ENCODE data around the gene IDH1. TPM values are rescaled to one million over a fixed set of nuclear protein-coding genes. Genes with fewer than 3 reads are reported as not detected.
A peak's percentile ranks its signal among the peaks of the same experiment; 100 is the strongest.

The IDH1 gene
- total RNA-seq, result 6.7 TPM

DNA sequence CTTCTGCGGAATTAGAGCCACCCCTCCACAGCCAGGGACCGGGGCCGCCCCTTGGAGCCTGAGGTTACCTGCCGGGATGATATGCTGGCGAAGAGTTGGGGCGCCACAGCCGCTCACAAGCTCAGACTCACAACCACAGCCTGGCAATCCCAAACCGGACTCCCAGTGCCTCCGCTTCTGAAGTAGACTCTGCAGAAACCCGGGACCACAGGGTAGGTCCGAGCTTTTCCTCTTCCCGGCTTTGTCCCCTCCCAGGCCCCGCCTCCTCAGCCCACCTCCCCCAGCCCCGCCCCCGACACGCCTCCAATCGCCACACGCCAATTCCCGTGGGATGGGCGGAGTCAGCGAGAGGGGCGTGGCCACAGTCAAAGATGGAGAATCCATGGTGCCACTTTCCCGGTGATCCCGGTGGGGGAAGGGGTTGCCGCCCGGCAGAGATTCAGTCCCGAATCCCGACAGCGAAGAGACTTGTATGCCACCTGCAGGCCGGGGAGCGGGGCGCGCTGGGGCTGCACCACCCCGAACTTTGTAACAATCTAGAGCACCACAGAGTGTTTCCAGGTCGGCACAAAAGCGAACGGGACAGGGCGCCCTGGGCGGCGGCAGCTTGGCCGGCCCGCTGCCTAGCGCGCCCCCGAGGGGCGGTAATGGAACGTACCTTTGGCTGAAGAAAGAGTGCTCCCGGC, at the start of gene IDH1:
IDH1 (minus strand) TSS at position 201 of the 686 bp plus-strand sequence. CDS start 3,520 bp downstream, outside the sequence.
- Histone ChIP-seq H3K4me3 (ENCODE audit: low read length) (peak within 1 kb of the TSS; percentile 99), H3K4me1 (ENCODE audit: insufficient read depth, low read length) (peaks cover 50% of the 10 kb centered on the region), H3K27me3 (ENCODE audit: insufficient read depth, low read length) (no peaks in the 10 kb centered on the region), H3K9me3 (ENCODE audit: low read depth, low read length) (no peaks in the 10 kb centered on the region)

- Histone ChIP-seq H3K27me3 (ENCODE audit: insufficient read depth, low read length) (no peaks in the 10 kb centered on the region), H3K4me1 (ENCODE audit: insufficient read depth, low read length) (no peaks in the 10 kb centered on the region), H3K4me3 (ENCODE audit: low read length) (no peak overlapping the region), H3K9me3 (ENCODE audit: low read depth, low read length) (no peaks in the 10 kb centered on the region)
Observed at GRCh38 chr2:208304157-208304556, 49.3 kb upstream of the IDH1 start.

DNA sequence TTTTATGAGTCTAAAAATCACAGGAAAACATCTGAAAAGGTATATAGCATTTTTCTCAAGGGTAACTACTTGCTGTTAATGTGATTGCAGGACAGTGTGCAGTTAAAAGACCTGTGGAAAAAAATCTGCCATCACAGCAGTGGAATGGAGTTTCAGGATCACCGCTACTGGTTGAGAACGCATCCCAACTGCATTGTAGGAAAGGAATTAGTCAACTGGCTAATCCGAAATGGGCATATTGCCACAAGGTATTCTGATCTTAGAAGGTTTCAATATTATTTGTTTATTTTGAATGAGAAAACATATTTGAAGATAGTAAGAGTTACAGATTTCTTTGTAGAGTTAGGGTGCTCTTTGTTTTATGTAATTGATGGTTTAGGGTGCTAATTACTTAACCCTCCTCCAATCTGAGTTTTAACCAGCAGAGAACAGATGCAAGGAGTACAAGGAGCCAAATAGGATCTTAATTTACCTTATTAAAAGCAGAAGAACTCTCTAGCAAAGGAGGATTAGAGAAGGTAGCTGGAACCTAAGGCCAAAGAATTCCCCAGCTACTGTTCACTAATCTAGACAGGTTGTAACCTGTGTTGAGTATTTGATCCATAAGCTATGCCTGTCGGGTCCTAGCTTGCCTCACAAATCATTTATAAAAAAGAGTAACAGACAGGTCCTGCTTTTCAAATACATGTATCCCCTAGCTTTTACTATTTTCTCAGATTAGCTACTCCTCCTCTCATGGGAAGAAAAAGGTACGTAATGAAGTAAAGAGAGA, 46.2 kb upstream of the IDH1 start:
- H3K27me3 ChIP-seq (ENCODE audit: insufficient read depth, low read length), result no peaks in the 10 kb centered on the region
- H3K4me1 ChIP-seq (ENCODE audit: insufficient read depth, low read length), result peaks cover 3% of the 10 kb centered on the region
- no peak overlapping the region for H3K4me3 ChIP-seq (ENCODE audit: low read length)
- H3K9me3 ChIP-seq (ENCODE audit: low read depth, low read length), result no peaks in the 10 kb centered on the region

GRCh38 chr2:208297961-208298360, 43.1 kb upstream of the IDH1 start:
- Histone ChIP-seq H3K9me3 (ENCODE audit: low read depth, low read length) (no peaks in the 10 kb centered on the region), H3K4me1 (ENCODE audit: insufficient read depth, low read length) (peaks cover 15% of the 10 kb centered on the region), H3K4me3 (ENCODE audit: low read length) (no peak overlapping the region), H3K27me3 (ENCODE audit: insufficient read depth, low read length) (no peaks in the 10 kb centered on the region)

- H3K4me1 ChIP-seq (ENCODE audit: insufficient read depth, low read length), result peaks cover 15% of the 10 kb centered on the region
- no peaks in the 10 kb centered on the region for H3K27me3 ChIP-seq (ENCODE audit: insufficient read depth, low read length)
- H3K9me3 ChIP-seq (ENCODE audit: low read depth, low read length), result no peaks in the 10 kb centered on the region
- H3K4me3 ChIP-seq (ENCODE audit: low read length), result no peak overlapping the region
Observed at GRCh38 chr2:208296610-208297009, 41.7 kb upstream of the IDH1 start.

GRCh38 chr2:208295834-208296233, 41.0 kb upstream of the IDH1 start:
- H3K4me3 ChIP-seq (ENCODE audit: low read length), result no peak overlapping the region
- H3K27me3 ChIP-seq (ENCODE audit: insufficient read depth, low read length), result no peaks in the 10 kb centered on the region
- H3K9me3 ChIP-seq (ENCODE audit: low read depth, low read length), result no peaks in the 10 kb centered on the region
- peaks cover 15% of the 10 kb centered on the region for H3K4me1 ChIP-seq (ENCODE audit: insufficient read depth, low read length)

- Histone ChIP-seq H3K4me1 (ENCODE audit: insufficient read depth, low read length) (peaks cover 15% of the 10 kb centered on the region), H3K27me3 (ENCODE audit: insufficient read depth, low read length) (no peaks in the 10 kb centered on the region), H3K9me3 (ENCODE audit: low read depth, low read length) (no peaks in the 10 kb centered on the region), H3K4me3 (ENCODE audit: low read length) (no peak overlapping the region)
Observed at GRCh38 chr2:208294482-208295024, 39.7 kb upstream of the IDH1 start.

- no peaks in the 10 kb centered on the region for H3K9me3 ChIP-seq (ENCODE audit: low read depth, low read length)
- H3K27me3 ChIP-seq (ENCODE audit: insufficient read depth, low read length), result no peaks in the 10 kb centered on the region
- peaks cover 4% of the 10 kb centered on the region for H3K4me1 ChIP-seq (ENCODE audit: insufficient read depth, low read length)
- no peak overlapping the region for H3K4me3 ChIP-seq (ENCODE audit: low read length)
Observed at GRCh38 chr2:208285853-208286252, 31.0 kb upstream of the IDH1 start.

DNA sequence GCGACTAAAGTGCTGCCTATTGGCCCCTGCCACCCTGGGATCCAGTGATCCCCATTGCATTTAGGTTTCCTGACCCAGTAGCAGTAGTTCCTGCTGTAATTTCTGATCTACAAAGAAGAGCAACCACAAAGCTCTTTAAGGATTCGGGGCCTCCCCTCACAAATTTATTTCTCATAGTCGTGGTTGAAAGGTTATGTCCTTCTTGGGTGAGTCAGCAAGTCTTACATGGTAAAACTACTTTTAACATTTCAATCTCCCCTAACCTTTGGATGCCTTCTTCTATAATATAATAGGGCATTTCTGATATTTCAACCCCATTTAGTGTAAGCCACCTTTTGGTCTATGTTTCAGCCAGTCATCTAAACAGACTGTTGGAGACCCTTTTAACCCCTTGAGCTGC, 26.1 kb upstream of the IDH1 start:
- Histone ChIP-seq H3K27me3 (ENCODE audit: insufficient read depth, low read length) (no peaks in the 10 kb centered on the region), H3K9me3 (ENCODE audit: low read depth, low read length) (no peaks in the 10 kb centered on the region), H3K4me3 (ENCODE audit: low read length) (no peak overlapping the region), H3K4me1 (ENCODE audit: insufficient read depth, low read length) (peaks cover 4% of the 10 kb centered on the region)

DNA sequence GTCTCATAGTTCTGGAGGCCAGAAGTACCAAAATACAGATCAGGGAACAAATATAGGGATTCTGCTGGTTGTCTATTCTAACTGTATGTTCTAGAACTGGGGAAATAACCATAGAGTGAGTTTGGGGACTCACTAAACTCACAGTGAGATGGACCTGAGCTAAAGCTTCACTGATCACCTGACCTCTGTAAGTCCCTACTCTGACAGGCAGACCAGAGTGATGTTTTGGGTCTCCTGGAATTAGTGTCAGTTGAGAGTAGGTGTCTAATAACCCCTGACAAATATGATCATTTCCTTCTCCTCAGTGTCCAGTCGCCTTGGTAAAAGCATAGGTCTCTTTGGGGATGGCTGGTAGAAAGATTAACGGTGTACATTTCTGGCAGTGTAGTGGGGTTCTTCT, 25.4 kb upstream of the IDH1 start:
- Histone ChIP-seq H3K27me3 (ENCODE audit: insufficient read depth, low read length) (no peaks in the 10 kb centered on the region), H3K4me3 (ENCODE audit: low read length) (no peak overlapping the region), H3K4me1 (ENCODE audit: insufficient read depth, low read length) (no peaks in the 10 kb centered on the region), H3K9me3 (ENCODE audit: low read depth, low read length) (no peaks in the 10 kb centered on the region)

GRCh38 chr2:208279236-208279635, 24.4 kb upstream of the IDH1 start:
- Histone ChIP-seq H3K4me1 (ENCODE audit: insufficient read depth, low read length) (no peaks in the 10 kb centered on the region), H3K9me3 (ENCODE audit: low read depth, low read length) (no peaks in the 10 kb centered on the region), H3K27me3 (ENCODE audit: insufficient read depth, low read length) (no peaks in the 10 kb centered on the region), H3K4me3 (ENCODE audit: low read length) (no peak overlapping the region)

GRCh38 chr2:208278549-208278948, 23.7 kb upstream of the IDH1 start:
- no peaks in the 10 kb centered on the region for H3K4me1 ChIP-seq (ENCODE audit: insufficient read depth, low read length)
- no peaks in the 10 kb centered on the region for H3K9me3 ChIP-seq (ENCODE audit: low read depth, low read length)
- no peaks in the 10 kb centered on the region for H3K27me3 ChIP-seq (ENCODE audit: insufficient read depth, low read length)
- H3K4me3 ChIP-seq (ENCODE audit: low read length), result no peak overlapping the region

GRCh38 chr2:208274748-208275147, 19.9 kb upstream of the IDH1 start:
- H3K4me1 ChIP-seq (ENCODE audit: insufficient read depth, low read length), result peaks cover 2% of the 10 kb centered on the region
- no peak overlapping the region for H3K4me3 ChIP-seq (ENCODE audit: low read length)
- H3K9me3 ChIP-seq (ENCODE audit: low read depth, low read length), result no peaks in the 10 kb centered on the region
- no peaks in the 10 kb centered on the region for H3K27me3 ChIP-seq (ENCODE audit: insufficient read depth, low read length)

DNA sequence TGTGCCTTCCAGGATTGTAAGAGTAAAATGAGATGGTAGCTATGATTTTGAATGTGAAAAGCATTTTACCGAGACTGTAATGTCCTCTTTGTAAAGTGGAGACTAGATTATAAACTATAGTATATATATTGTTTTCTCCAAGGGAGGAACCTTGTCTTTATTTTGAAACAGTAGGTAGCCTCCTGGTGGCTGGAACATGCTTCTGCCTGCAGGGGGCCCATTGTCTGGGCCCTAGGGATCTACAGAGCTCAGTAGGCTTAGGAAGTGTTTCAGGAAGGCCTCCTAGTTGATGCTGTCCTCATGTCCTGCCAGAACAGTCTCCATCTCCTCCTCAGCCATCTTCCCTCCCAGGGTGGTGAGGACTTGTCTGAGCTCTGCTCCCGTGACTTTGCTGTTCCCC, 14.2 kb upstream of the IDH1 start:
- H3K4me1 ChIP-seq (ENCODE audit: insufficient read depth, low read length), result peaks cover 44% of the 10 kb centered on the region
- no peaks in the 10 kb centered on the region for H3K27me3 ChIP-seq (ENCODE audit: insufficient read depth, low read length)
- no peak overlapping the region for H3K4me3 ChIP-seq (ENCODE audit: low read length)
- H3K9me3 ChIP-seq (ENCODE audit: low read depth, low read length), result no peaks in the 10 kb centered on the region

GRCh38 chr2:208268156-208268952, 13.5 kb upstream of the IDH1 start:
- H3K4me3 ChIP-seq (ENCODE audit: low read length), result no peak overlapping the region

More at GRCh38 chr2:208268156-208268952, 13.5 kb upstream of the IDH1 start:
- H3K9me3 ChIP-seq (ENCODE audit: low read depth, low read length), result no peaks in the 10 kb centered on the region
- H3K4me1 ChIP-seq (ENCODE audit: insufficient read depth, low read length), result peaks cover 44% of the 10 kb centered on the region
- no peaks in the 10 kb centered on the region for H3K27me3 ChIP-seq (ENCODE audit: insufficient read depth, low read length)
